Left ventricle myocardium inferior (tissue), 1 donor: ENCODE results near the gene RAD9A. TPM values are rescaled to one million over a fixed set of nuclear protein-coding genes. Genes with fewer than 3 reads are reported as not detected.

ENCODE experiments used
- DNase-seq: peaks from one replicate; pipeline ENCODE4 v3.0.0-alpha.2; 2020
- H3K27ac ChIP-seq: fragments of 200-600 bp; replicated peaks from 2 replicates; pipeline ENCODE4 v1.8.0; 2021
- H3K27me3 ChIP-seq: fragments of 200-600 bp; 2 replicates; pipeline ENCODE4 v1.8.0; 2021; ENCODE audit warnings: low read depth
- H3K36me3 ChIP-seq: fragments of 200-600 bp; 2 replicates; pipeline ENCODE4 v1.8.0; 2021
- H3K4me1 ChIP-seq: fragments of 200-600 bp; 2 replicates; pipeline ENCODE4 v1.8.0; 2021
- H3K4me3 ChIP-seq: fragments of 200-600 bp; 2 replicates; pipeline ENCODE4 v1.8.0; 2021; ENCODE audit warnings: mild to moderate bottlenecking, moderate library complexity
- H3K9me3 ChIP-seq: fragments of 200-600 bp; replicated peaks from 2 replicates; pipeline ENCODE4 v1.8.0; 2021
- CTCF ChIP-seq: fragments of 200-600 bp; IDR thresholded peaks from 2 replicates; pipeline ENCODE4 v1.8.0; 2021; ENCODE audit warnings: antibody characterized with exemption, mild to moderate bottlenecking, borderline replicate concordance
- intact Hi-C: fragments of 100-400 bp; cut with micrococcal nuclease; formaldehyde crosslinking; loops from one replicate; pipeline ENCODE4 v1.11.0; 2022
- total RNA-seq: library from RNA; stranded (reverse); fragmentation: NEBNext Ultra II Directional; extraction: Animal tissue kit (Norgen Biotek cat#: 25700); gene quantifications from one replicate; pipeline ENCODE4 v1.2.1, GENCODE V29; 2021
- donor health status: DM: no; HTN: yes; CAD: no; lungs with severe emphysema.

Gene RAD9A
- total RNA-seq, 1 donor from 2014 or later, result 7.0 TPM

GRCh38 chr11:67410984-67411784 is 19.4 kb downstream of the RAD9A start:
- H3K27me3 ChIP-seq, result peaks cover 76% of the 10 kb centered on the region
- intact Hi-C loops, result no loop called here
- H3K4me1 ChIP-seq, result peaks cover 22% of the 10 kb centered on the region
- no peak overlapping the region for H3K4me3 ChIP-seq
- no peaks in the 10 kb centered on the region for H3K9me3 ChIP-seq
- no peaks in the 10 kb centered on the region for H3K36me3 ChIP-seq
- H3K27ac ChIP-seq, result no peak overlapping the region
- TF ChIP-seq CTCF, result no peak
- no peak for DNase-seq

- Histone ChIP-seq H3K9me3 (no peaks in the 10 kb centered on the region), H3K27me3 (peaks cover 76% of the 10 kb centered on the region), H3K36me3 (no peaks in the 10 kb centered on the region), H3K4me3 (no peak overlapping the region), H3K4me1 (peaks cover 26% of the 10 kb centered on the region), H3K27ac (no peak overlapping the region)
- intact Hi-C loops, result no loop called here
- no peak for TF ChIP-seq CTCF
- DNase-seq, result no peak
Measured at GRCh38 chr11:67411785-67412152, 20.0 kb downstream of the RAD9A start.

GRCh38 chr11:67412495-67413179 is 20.9 kb downstream of the RAD9A start:
- no peak overlapping the region for H3K4me3 ChIP-seq
- no peak for TF ChIP-seq CTCF
- no peaks in the 10 kb centered on the region for H3K36me3 ChIP-seq
- H3K27ac ChIP-seq, result no peak overlapping the region
- H3K9me3 ChIP-seq, result no peaks in the 10 kb centered on the region
- peaks cover 29% of the 10 kb centered on the region for H3K4me1 ChIP-seq
- H3K27me3 ChIP-seq, result peaks cover 76% of the 10 kb centered on the region
- no peak for DNase-seq
- intact Hi-C loops, result no loop called here

- H3K9me3 ChIP-seq, result no peaks in the 10 kb centered on the region
- H3K4me1 ChIP-seq, result peaks cover 36% of the 10 kb centered on the region
- H3K27me3 ChIP-seq, result peaks cover 70% of the 10 kb centered on the region
- H3K36me3 ChIP-seq, result no peaks in the 10 kb centered on the region
- no peak for DNase-seq
- no peak for TF ChIP-seq CTCF
- H3K4me3 ChIP-seq, result no peak overlapping the region
- H3K27ac ChIP-seq, result no peak overlapping the region
- intact Hi-C loops, result no loop called here
Measured at GRCh38 chr11:67413266-67413849, 21.6 kb downstream of the RAD9A start.

GRCh38 chr11:67415501-67416304 is 23.9 kb downstream of the RAD9A start, which contains the start of gene CARNS1:
CARNS1 (plus strand) TSS chr11:67415678; CDS start chr11:67416200, 522 bp downstream.
- intact Hi-C loops, result no loop called here
- TF ChIP-seq CTCF, result no peak
- peaks cover 58% of the 10 kb centered on the region for H3K4me1 ChIP-seq
- H3K36me3 ChIP-seq, result no peaks in the 10 kb centered on the region
- H3K27ac ChIP-seq, result peak within 1 kb of the TSS; percentile 92
- H3K27me3 ChIP-seq, result peaks cover 50% of the 10 kb centered on the region
- H3K4me3 ChIP-seq, result peak within 1 kb of the TSS; percentile 60
- DNase-seq, result no peak
- no peaks in the 10 kb centered on the region for H3K9me3 ChIP-seq
